K562 (cell line): Measurements from ENCODE around the gene NAV2.

Experiments
- DPF2 ChIP-seq: fragments of 450-650 bp; IDR thresholded peaks from 2 replicates; pipeline ENCODE4 v1.6.1; 2016
- RB1 ChIP-seq: fragments of 450-650 bp; IDR thresholded peaks from 2 replicates; pipeline ENCODE4 v1.6.1; 2017; ENCODE audit warnings: low read depth, mild to moderate bottlenecking
- ZBTB8A ChIP-seq: fragments of 450-650 bp; IDR thresholded peaks from 2 replicates; pipeline ENCODE4 v1.6.1; 2018; ENCODE audit warnings: mild to moderate bottlenecking, moderate library complexity; ENCODE audit not compliant: partially characterized antibody
- TF ChIP-seq, protein P1 (sequence below): fragments of 450-650 bp; IDR thresholded peaks from 2 replicates; pipeline ENCODE4 v1.6.1; 2016; ENCODE audit warnings: low read depth
- TF ChIP-seq, protein P2 (sequence below): sonication (generic); formaldehyde crosslinking; IDR thresholded peaks from 2 replicates; pipeline ENCODE4 v1.8.1; 2023; ENCODE audit warnings: mild to moderate bottlenecking, missing genetic modification reagents

DNA sequence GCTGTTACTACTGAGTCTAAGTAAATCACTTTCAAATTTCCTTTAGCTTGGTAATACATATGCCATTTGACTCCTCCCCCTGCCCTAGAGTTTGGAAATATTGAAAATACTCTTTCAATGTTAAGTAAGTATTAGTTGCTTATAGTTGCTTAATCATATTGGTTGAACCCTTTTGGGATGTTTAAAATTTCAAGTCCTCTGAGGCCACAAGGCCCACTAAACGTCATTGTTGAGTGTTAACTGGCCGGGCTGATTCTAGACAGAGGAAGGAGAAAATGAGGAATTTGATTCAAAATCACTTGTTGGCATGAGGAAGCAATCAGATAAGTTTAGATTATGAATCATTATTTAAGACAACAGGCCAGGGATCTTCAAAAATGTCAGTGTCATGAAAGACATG lies 8.5 kb downstream of the NAV2 start:
- TF ChIP-seq, protein P1, sequence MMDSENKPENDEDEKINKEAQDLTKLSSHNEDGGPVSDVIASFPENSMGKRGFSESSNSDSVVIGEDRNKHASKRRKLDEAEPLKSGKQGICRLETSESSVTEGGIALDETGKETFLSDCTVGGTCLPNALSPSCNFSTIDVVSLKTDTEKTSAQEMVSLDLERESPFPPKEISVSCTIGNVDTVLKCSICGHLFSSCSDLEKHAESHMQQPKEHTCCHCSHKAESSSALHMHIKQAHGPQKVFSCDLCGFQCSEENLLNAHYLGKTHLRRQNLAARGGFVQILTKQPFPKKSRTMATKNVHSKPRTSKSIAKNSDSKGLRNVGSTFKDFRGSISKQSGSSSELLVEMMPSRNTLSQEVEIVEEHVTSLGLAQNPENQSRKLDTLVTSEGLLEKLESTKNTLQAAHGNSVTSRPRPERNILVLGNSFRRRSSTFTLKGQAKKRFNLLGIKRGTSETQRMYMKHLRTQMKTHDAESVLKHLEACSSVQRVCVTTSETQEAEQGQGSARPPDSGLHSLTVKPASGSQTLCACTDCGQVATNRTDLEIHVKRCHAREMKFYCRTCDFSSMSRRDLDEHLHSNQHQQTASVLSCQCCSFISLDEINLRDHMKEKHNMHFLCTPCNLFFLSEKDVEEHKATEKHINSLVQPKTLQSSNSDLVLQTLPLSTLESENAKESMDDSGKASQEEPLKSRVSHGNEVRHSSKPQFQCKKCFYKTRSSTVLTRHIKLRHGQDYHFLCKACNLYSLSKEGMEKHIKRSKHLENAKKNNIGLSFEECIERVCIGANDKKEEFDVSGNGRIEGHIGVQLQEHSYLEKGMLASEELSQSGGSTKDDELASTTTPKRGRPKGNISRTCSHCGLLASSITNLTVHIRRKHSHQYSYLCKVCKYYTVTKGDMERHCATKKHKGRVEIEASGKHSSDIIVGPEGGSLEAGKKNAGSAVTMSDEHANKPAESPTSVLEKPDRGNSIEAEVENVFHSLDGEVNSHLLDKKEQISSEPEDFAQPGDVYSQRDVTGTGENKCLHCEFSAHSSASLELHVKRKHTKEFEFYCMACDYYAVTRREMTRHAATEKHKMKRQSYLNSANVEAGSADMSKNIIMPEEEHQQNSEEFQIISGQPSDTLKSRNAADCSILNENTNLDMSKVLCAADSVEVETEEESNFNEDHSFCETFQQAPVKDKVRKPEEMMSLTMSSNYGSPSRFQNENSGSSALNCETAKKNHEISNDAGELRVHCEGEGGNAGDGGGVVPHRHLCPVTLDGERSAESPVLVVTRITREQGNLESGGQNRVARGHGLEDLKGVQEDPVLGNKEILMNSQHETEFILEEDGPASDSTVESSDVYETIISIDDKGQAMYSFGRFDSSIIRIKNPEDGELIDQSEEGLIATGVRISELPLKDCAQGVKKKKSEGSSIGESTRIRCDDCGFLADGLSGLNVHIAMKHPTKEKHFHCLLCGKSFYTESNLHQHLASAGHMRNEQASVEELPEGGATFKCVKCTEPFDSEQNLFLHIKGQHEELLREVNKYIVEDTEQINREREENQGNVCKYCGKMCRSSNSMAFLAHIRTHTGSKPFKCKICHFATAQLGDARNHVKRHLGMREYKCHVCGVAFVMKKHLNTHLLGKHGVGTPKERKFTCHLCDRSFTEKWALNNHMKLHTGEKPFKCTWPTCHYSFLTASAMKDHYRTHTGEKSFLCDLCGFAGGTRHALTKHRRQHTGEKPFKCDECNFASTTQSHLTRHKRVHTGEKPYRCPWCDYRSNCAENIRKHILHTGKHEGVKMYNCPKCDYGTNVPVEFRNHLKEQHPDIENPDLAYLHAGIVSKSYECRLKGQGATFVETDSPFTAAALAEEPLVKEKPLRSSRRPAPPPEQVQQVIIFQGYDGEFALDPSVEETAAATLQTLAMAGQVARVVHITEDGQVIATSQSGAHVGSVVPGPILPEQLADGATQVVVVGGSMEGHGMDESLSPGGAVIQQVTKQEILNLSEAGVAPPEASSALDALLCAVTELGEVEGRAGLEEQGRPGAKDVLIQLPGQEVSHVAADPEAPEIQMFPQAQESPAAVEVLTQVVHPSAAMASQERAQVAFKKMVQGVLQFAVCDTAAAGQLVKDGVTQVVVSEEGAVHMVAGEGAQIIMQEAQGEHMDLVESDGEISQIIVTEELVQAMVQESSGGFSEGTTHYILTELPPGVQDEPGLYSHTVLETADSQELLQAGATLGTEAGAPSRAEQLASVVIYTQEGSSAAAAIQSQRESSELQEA, result no peak
- TF ChIP-seq, protein P2, sequence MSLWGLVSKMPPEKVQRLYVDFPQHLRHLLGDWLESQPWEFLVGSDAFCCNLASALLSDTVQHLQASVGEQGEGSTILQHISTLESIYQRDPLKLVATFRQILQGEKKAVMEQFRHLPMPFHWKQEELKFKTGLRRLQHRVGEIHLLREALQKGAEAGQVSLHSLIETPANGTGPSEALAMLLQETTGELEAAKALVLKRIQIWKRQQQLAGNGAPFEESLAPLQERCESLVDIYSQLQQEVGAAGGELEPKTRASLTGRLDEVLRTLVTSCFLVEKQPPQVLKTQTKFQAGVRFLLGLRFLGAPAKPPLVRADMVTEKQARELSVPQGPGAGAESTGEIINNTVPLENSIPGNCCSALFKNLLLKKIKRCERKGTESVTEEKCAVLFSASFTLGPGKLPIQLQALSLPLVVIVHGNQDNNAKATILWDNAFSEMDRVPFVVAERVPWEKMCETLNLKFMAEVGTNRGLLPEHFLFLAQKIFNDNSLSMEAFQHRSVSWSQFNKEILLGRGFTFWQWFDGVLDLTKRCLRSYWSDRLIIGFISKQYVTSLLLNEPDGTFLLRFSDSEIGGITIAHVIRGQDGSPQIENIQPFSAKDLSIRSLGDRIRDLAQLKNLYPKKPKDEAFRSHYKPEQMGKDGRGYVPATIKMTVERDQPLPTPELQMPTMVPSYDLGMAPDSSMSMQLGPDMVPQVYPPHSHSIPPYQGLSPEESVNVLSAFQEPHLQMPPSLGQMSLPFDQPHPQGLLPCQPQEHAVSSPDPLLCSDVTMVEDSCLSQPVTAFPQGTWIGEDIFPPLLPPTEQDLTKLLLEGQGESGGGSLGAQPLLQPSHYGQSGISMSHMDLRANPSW (CRISPR knock-in tag), result no peak
- TF ChIP-seq ZBTB8A, result no peak
- no peak for TF ChIP-seq RB1
- no peak for TF ChIP-seq DPF2
